Endothelial cell of umbilical vein (primary cell): ENCODE data around the gene FRK. TPM values are rescaled to one million over a fixed set of nuclear protein-coding genes. Genes with fewer than 3 reads are reported as not detected.

Source experiments
- BruUV-seq: library from RNA; stranded (reverse); fragments of 400-500 nt; replicated peaks from 2 replicates; lab custom pipeline; 2021; lab: Mats Ljungman, UMichigan
- CTCF ChIA-PET: fragments of 300-600, 350-600 bp; sonication (Branson Sonifier 250); formaldehyde crosslinking; loops from one replicate; lab custom pipeline; 2021; ENCODE audit warnings: antibody characterized with exemption, inconsistent platforms; lab: Charles Lee
- POLR2A ChIA-PET: fragments of 300-600, 350-600 bp; sonication (Branson Sonifier 250); formaldehyde crosslinking; loops from one replicate; lab custom pipeline; 2021; ENCODE audit warnings: antibody characterized with exemption, inconsistent platforms; lab: Charles Lee
- DNase-seq: peaks from one replicate; pipeline ENCODE4 v3.0.0-alpha.2; 2011; ENCODE audit warnings: low read depth, low spot score
- FAIRE-seq: peaks from 2 replicates; lab custom pipeline; 2011; peaks lifted over from hg19 to GRCh38; lab: Jason Lieb, UNC
- H2AFZ ChIP-seq: 2 replicates; pipeline ENCODE4 v1.6.0; 2012; ENCODE audit warnings: low read depth, low read length, control low read depth, inconsistent platforms
- H3K27ac ChIP-seq: 2 replicates; pipeline ENCODE4 v1.5.1; 2011; ENCODE audit warnings: low read depth, mild to moderate bottlenecking, control low read depth, low read length, moderate library complexity; ENCODE audit not compliant: insufficient read depth
- H3K27me3 ChIP-seq, 2 experiments: 2 replicates each; pipeline versions ENCODE4 v1.6.0 to v1.6.1; 2011; ENCODE audit warnings: low read length in 2 of 2, mixed read lengths in 1 of 2; ENCODE audit not compliant: control insufficient read depth in 2 of 2, insufficient read depth in 2 of 2
- H3K36me3 ChIP-seq, 2 experiments: 2 replicates in 1 of 2; 3 replicates in 1 of 2; pipeline ENCODE4 v1.5.1; 2011; ENCODE audit warnings: low read length in 2 of 2, mild to moderate bottlenecking in 1 of 2, moderate library complexity in 1 of 2; ENCODE audit not compliant: control insufficient read depth in 2 of 2, insufficient read depth in 2 of 2; ENCODE audit errors: extremely low read depth in 1 of 2
- H3K4me1 ChIP-seq: 3 replicates; pipeline ENCODE4 v1.5.1; 2011; ENCODE audit warnings: mild to moderate bottlenecking, low read length; ENCODE audit not compliant: control insufficient read depth, insufficient read depth; ENCODE audit errors: extremely low read depth
- H3K4me2 ChIP-seq: 2 replicates; pipeline ENCODE4 v1.6.1; 2011; ENCODE audit warnings: low read length, control low read depth, mixed read lengths; ENCODE audit not compliant: insufficient read depth
- H3K4me3 ChIP-seq, 3 experiments: fragments of 200-600 bp in 1 of 3; sonication (generic), shearing (Covaris generic) in 1 of 3; replicated peaks in 1 of 3; 2 replicates each; pipeline ENCODE4 v1.5.1; 2011 to 2016; ENCODE audit warnings: control low read depth in 3 of 3, low read length in 3 of 3, mild to moderate bottlenecking in 2 of 3, inconsistent platforms in 1 of 3, low read depth in 1 of 3, moderate library complexity in 1 of 3; ENCODE audit not compliant: insufficient read depth in 1 of 3
- H3K79me2 ChIP-seq: 2 replicates; pipeline ENCODE4 v1.6.0; 2012; ENCODE audit warnings: low read length, inconsistent platforms; ENCODE audit not compliant: control insufficient read depth, insufficient read depth
- H3K9ac ChIP-seq: replicated peaks from 2 replicates; pipeline ENCODE3; 2011; ENCODE audit warnings: low read length, control low read depth; ENCODE audit not compliant: insufficient read depth; ENCODE audit errors: extremely low read depth
- H3K9me1 ChIP-seq: replicated peaks from 3 replicates; pipeline ENCODE4 v1.6.0; 2011; ENCODE audit warnings: mild to moderate bottlenecking, low read length; ENCODE audit not compliant: control insufficient read depth, insufficient read depth; ENCODE audit errors: extremely low read depth
- H3K9me3 ChIP-seq: replicated peaks from 2 replicates; pipeline ENCODE4 v1.5.1; 2012; ENCODE audit warnings: low read length, inconsistent platforms; ENCODE audit not compliant: control insufficient read depth, insufficient read depth
- H4K20me1 ChIP-seq: replicated peaks from 2 replicates; pipeline ENCODE3; 2011; ENCODE audit warnings: mild to moderate bottlenecking, low read length; ENCODE audit not compliant: control insufficient read depth, insufficient read depth; ENCODE audit errors: extremely low read depth
- CTCF ChIP-seq, 2 donors: IDR thresholded peaks; 1 replicate in 1 of 2; 2 replicates in 1 of 2; pipeline ENCODE4 v1.5.1; 2011; ENCODE audit warnings: low read length in 2 of 2, mild to moderate bottlenecking in 2 of 2, moderate library complexity in 2 of 2, control low read depth in 1 of 2, inconsistent platforms in 1 of 2, low read depth in 1 of 2; ENCODE audit not compliant: insufficient read depth in 1 of 2; ENCODE audit errors: extremely low read depth in 1 of 2
- EZH2 ChIP-seq: IDR thresholded peaks from 2 replicates; pipeline ENCODE4 v1.6.1; 2012; ENCODE audit warnings: borderline replicate concordance, low read depth, mild to moderate bottlenecking, moderate library complexity, low read length, inconsistent platforms; ENCODE audit not compliant: severe bottlenecking
- FOS ChIP-seq: IDR thresholded peaks from 2 replicates; pipeline ENCODE4 v1.6.1; 2011; ENCODE audit warnings: mild to moderate bottlenecking, low read length, moderate library complexity, borderline replicate concordance; ENCODE audit not compliant: insufficient read depth
- GATA2 ChIP-seq: IDR thresholded peaks from 2 replicates; pipeline ENCODE4 v1.7.0; 2011; ENCODE audit warnings: low read depth, mild to moderate bottlenecking, moderate library complexity, mixed read lengths, low read length; ENCODE audit not compliant: insufficient read length, insufficient read depth
- JUN ChIP-seq: IDR thresholded peaks from 2 replicates; pipeline ENCODE4 v1.6.1; 2011; ENCODE audit warnings: borderline replicate concordance, low read depth; ENCODE audit not compliant: insufficient read length, insufficient read depth
- MAX ChIP-seq: IDR thresholded peaks from 2 replicates; pipeline ENCODE4 v1.6.1; 2011; ENCODE audit not compliant: insufficient read depth, insufficient read length
- MYC ChIP-seq: IDR thresholded peaks from one replicate; pipeline ENCODE4 v1.6.1; 2011; ENCODE audit warnings: mild to moderate bottlenecking, low read depth, low read length
- POLR2A ChIP-seq: IDR thresholded peaks from 2 replicates; pipeline ENCODE4 v1.6.1; 2012; ENCODE audit warnings: low read depth, mild to moderate bottlenecking, control low read depth, low read length
- POLR2AphosphoS5 ChIP-seq: IDR thresholded peaks from 2 replicates; pipeline ENCODE4 v1.6.1; 2012; ENCODE audit warnings: low read depth, mild to moderate bottlenecking, control low read depth, low read length, moderate library complexity; ENCODE audit not compliant: insufficient read depth
- dilution Hi-C: fragments of 300-500 bp; cut with MboI; formaldehyde crosslinking; loops from one replicate; pipeline ENCODE4 v1.15.0; 2019; ENCODE audit warnings: low sequenced_read_pairs; ENCODE audit not compliant: extremely low pct_ligation_motif_present
- intact Hi-C: fragments of 100-400 bp; cut with micrococcal nuclease; formaldehyde crosslinking; loops from one replicate; pipeline ENCODE4 v1.10.0; 2022
- polyA plus RNA-seq, 4 experiments: library from polyadenylated mRNA; depleted of rRNA in 3 of 4; stranded (reverse) in 3 of 4; unstranded in 1 of 4; fragments of >200 nt; gene quantifications; 2 replicates each; pipeline versions ENCODE4 v1.2.1 to v1.2.3, GENCODE V29; 2011 to 2012; ENCODE audit warnings: missing spikeins in 1 of 4
- total RNA-seq: library from RNA; stranded (reverse); gene quantifications from 2 replicates; pipeline ENCODE4 v1.2.3, GENCODE V29; 2021

The FRK gene
- total and polyA plus RNA-seq, 2 donors (not counting 3 experiments of a cell fraction or from before 2014, with no cell fraction given), result 0.01 TPM; not detected in 1

GRCh38 chr6:116029535-116029934, 31.2 kb downstream of the FRK start:
- Histone ChIP-seq H3K27me3 (no peaks in the 10 kb centered on the region), H3K27ac (no peak overlapping the region), H3K9me1 (no peaks in the 10 kb centered on the region), H3K9me3 (no peaks in the 10 kb centered on the region), H3K4me1 (no peaks in the 10 kb centered on the region), H3K4me2 (no peak overlapping the region), H4K20me1 (no peaks in the 10 kb centered on the region), H2AFZ (no peak overlapping the region), H3K79me2 (no peaks in the 10 kb centered on the region), H3K36me3 (no peaks in the 10 kb centered on the region), H3K4me3 (no peak overlapping the region), H3K9ac (no peak overlapping the region)
- ChIA-PET CTCF (interaction anchor here (2.7 kb wide), 1 partner anchor 18 kb away, joined by 13 read pairs; no protein-coding TSS in a partner anchor), POLR2A (no interaction called here)
- DNase-seq (no peak), FAIRE-seq (no peak)
- dilution Hi-C loops (no loop called here), intact Hi-C loops (no loop called here)
- BruUV-seq, result no TSS peak
- TF ChIP-seq POLR2A (no peak), EZH2 (no peak), POLR2AphosphoS5 (no peak), MYC (no peak), GATA2 (no peak), CTCF (IDR thresholded peaks at IDR 0.05; ENCODE audit: extremely low read depth in 1 of 2, insufficient read depth in 1 of 2, low read depth in 1 of 2, low read length in 2 of 2) (no peak), JUN (no peak), MAX (no peak), FOS (no peak)
